B cell (primary cell): ENCODE results near the gene TRAF3.

Experiments used
- EZH2 ChIP-seq: IDR thresholded peaks from 2 replicates; pipeline ENCODE4 v1.6.1; 2012; ENCODE audit warnings: borderline replicate concordance, low read depth, mild to moderate bottlenecking, moderate library complexity, low read length; ENCODE audit not compliant: insufficient read depth, poor library complexity, severe bottlenecking
- TF ChIP-seq, protein P1 (sequence below): fragments of 200-600 bp; IDR thresholded peaks from one replicate; pipeline ENCODE4 v1.8.0; 2022; ENCODE audit warnings: antibody characterized with exemption, mild to moderate bottlenecking

DNA sequence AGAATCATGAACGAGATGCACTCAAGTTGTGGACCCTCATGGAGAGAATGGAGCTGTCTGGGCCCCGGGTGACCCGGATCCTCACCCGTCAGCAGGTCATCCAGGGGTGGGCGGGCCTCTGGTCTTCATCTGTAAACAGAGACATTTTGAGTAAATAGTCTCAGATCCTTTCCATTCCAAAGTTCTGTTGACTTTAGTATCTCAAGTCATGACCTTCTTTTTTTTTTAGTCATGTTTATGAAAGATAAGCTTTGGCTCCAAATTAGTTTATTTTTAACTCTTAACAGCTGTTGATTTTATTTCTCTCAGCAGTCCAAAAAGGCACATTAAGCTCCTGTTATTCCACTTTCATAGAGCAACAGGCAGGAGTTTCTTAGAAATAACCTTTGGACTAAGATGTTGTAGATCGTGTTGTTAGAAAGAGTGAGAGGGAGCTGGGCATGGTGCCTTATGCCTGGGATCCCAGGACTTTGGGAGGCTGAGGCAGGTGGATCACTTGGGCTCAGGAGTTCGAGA, 96.4 kb downstream of the TRAF3 start:
- TF ChIP-seq, protein P1, sequence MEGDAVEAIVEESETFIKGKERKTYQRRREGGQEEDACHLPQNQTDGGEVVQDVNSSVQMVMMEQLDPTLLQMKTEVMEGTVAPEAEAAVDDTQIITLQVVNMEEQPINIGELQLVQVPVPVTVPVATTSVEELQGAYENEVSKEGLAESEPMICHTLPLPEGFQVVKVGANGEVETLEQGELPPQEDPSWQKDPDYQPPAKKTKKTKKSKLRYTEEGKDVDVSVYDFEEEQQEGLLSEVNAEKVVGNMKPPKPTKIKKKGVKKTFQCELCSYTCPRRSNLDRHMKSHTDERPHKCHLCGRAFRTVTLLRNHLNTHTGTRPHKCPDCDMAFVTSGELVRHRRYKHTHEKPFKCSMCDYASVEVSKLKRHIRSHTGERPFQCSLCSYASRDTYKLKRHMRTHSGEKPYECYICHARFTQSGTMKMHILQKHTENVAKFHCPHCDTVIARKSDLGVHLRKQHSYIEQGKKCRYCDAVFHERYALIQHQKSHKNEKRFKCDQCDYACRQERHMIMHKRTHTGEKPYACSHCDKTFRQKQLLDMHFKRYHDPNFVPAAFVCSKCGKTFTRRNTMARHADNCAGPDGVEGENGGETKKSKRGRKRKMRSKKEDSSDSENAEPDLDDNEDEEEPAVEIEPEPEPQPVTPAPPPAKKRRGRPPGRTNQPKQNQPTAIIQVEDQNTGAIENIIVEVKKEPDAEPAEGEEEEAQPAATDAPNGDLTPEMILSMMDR: no peak
- TF ChIP-seq EZH2: no peak
